GM19372 (cell line): ENCODE measurements around the gene SLC6A20.

Source experiments
- ATAC-seq: cut with Tn5 transposase; IDR thresholded peaks from one replicate; pipeline ENCODE4 v1.9.1; 2021; ENCODE audit warnings: mild to moderate bottlenecking, low read depth, moderate library complexity; ENCODE audit not compliant: unreplicated experiment

Gene SLC6A20

GRCh38 chr3:45779746-45780735, 16.3 kb downstream of the SLC6A20 start:
- no peak for ATAC-seq

- no peak for ATAC-seq
Observed at GRCh38 chr3:45778761-45779201, 17.6 kb downstream of the SLC6A20 start.

GRCh38 chr3:45777746-45778386, 18.5 kb downstream of the SLC6A20 start:
- ATAC-seq = no peak

- no peak for ATAC-seq
Observed at GRCh38 chr3:45777111-45777745, 19.1 kb downstream of the SLC6A20 start.

- ATAC-seq = no peak
Observed at GRCh38 chr3:45776611-45777010, 19.7 kb downstream of the SLC6A20 start.

- no peak for ATAC-seq
Observed at GRCh38 chr3:45776301-45776595, 20.1 kb downstream of the SLC6A20 start.

- ATAC-seq = no peak
Observed at GRCh38 chr3:45775571-45776300, 20.6 kb downstream of the SLC6A20 start.

- no peak for ATAC-seq
Observed at GRCh38 chr3:45774581-45775521, 21.5 kb downstream of the SLC6A20 start.

- no peak for ATAC-seq
Observed at GRCh38 chr3:45773714-45774449, 22.5 kb downstream of the SLC6A20 start.

- no peak for ATAC-seq
Observed at GRCh38 chr3:45773072-45773471, 23.3 kb downstream of the SLC6A20 start.

- no peak for ATAC-seq
Observed at GRCh38 chr3:45772341-45773035, 23.8 kb downstream of the SLC6A20 start.

GRCh38 chr3:45771831-45772230, 24.5 kb downstream of the SLC6A20 start:
- no peak for ATAC-seq

- ATAC-seq = no peak
Observed at GRCh38 chr3:45771166-45771775, 25.1 kb downstream of the SLC6A20 start.

- no peak for ATAC-seq
Observed at GRCh38 chr3:45765958-45766357, 30.4 kb downstream of the SLC6A20 start.

GRCh38 chr3:45765266-45765851, 31.0 kb downstream of the SLC6A20 start:
- ATAC-seq = no peak

GRCh38 chr3:45763303-45763675, 33.0 kb downstream of the SLC6A20 start:
- no peak for ATAC-seq

GRCh38 chr3:45762647-45763302, 33.6 kb downstream of the SLC6A20 start:
- no peak for ATAC-seq
